GM12878 (cell line): Measurements from ENCODE around the gene SSTR1. TPM values are rescaled to one million over a fixed set of nuclear protein-coding genes. Genes with fewer than 3 reads are reported as not detected.

Experiments used
- POLR2AphosphoS5 ChIP-seq: IDR thresholded peaks from 2 replicates; pipeline ENCODE4 v1.6.1; 2011; ENCODE audit warnings: mild to moderate bottlenecking, low read length, inconsistent platforms
- RAD51 ChIP-seq: fragments of 450-650 bp; IDR thresholded peaks from 2 replicates; pipeline ENCODE4 v1.6.1; 2016; ENCODE audit warnings: moderate library complexity, mild to moderate bottlenecking, inconsistent platforms
- polyA plus RNA-seq, 11 experiments: library from polyadenylated mRNA; depleted of rRNA in 4 of 11; unstranded in 6 of 11; stranded (reverse) in 5 of 11; fragments of >200 nt; fragmentation: Nextera tagmentation in 4 of 11; fragmentation: Illumina TruSeq in 1 of 11; extraction: Ambion mirVana in 4 of 11; extraction: Trizol in 1 of 11; gene quantifications; 1 replicate in 1 of 11; 2 replicates in 10 of 11; pipeline versions ENCODE4 v1.2.1 to v1.2.3, GENCODE V29; 2011 to 2016; ENCODE audit warnings: inconsistent platforms in 2 of 11, missing spikeins in 2 of 11, low read depth in 1 of 11
- total RNA-seq, 4 experiments: library from RNA; depleted of rRNA in 3 of 4; stranded (reverse); fragments of >200 nt in 3 of 4; fragmentation: Illumina TruSeq in 1 of 4; extraction: Trizol in 1 of 4; gene quantifications; 2 replicates each; pipeline versions ENCODE4 v1.2.1 to v1.2.3, GENCODE V29; 2013 to 2021
- TF ChIP-seq, protein P1 (sequence below): fragments of 450-650 bp; formaldehyde crosslinking; IDR thresholded peaks from 2 replicates; pipeline ENCODE4 v1.4.0; 2022; ENCODE audit warnings: mild to moderate bottlenecking, moderate library complexity
- TF ChIP-seq, protein P2 (sequence below): fragments of 150-350 bp; IDR thresholded peaks from 2 replicates; pipeline ENCODE4 v1.6.1; 2016; ENCODE audit warnings: low read depth, low read length
- TF ChIP-seq, protein P3 (sequence below): fragments of 450-650 bp; IDR thresholded peaks from 2 replicates; pipeline ENCODE4 v1.6.1; 2017; ENCODE audit warnings: low read depth, mild to moderate bottlenecking, moderate library complexity

The SSTR1 gene
- total and polyA plus RNA-seq, 10 of the 15 experiments (the other 5 are each of a cell fraction or from before 2014, with no cell fraction given): 0.01 to 0.05 TPM; not detected in 8

DNA sequence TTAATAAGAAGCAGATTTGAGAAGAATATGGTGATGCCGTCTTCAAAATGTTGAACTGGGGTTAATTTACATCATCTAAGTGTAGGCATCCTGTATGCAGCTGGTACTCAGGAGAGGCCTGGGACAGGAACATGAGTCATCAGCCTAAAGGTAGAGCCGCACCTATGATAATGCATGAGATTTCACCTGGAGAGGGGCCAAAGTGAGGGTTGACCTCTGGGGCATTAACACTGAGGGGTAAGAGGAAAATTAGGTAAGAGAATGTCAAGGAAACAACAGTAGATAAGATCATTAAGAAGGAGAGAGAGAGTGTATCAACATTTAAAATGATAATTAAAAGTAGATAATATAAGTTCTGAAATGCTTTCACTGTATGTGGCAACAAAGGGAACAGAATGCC, 20.2 kb upstream of the SSTR1 start (continued):
- TF ChIP-seq, protein P1, sequence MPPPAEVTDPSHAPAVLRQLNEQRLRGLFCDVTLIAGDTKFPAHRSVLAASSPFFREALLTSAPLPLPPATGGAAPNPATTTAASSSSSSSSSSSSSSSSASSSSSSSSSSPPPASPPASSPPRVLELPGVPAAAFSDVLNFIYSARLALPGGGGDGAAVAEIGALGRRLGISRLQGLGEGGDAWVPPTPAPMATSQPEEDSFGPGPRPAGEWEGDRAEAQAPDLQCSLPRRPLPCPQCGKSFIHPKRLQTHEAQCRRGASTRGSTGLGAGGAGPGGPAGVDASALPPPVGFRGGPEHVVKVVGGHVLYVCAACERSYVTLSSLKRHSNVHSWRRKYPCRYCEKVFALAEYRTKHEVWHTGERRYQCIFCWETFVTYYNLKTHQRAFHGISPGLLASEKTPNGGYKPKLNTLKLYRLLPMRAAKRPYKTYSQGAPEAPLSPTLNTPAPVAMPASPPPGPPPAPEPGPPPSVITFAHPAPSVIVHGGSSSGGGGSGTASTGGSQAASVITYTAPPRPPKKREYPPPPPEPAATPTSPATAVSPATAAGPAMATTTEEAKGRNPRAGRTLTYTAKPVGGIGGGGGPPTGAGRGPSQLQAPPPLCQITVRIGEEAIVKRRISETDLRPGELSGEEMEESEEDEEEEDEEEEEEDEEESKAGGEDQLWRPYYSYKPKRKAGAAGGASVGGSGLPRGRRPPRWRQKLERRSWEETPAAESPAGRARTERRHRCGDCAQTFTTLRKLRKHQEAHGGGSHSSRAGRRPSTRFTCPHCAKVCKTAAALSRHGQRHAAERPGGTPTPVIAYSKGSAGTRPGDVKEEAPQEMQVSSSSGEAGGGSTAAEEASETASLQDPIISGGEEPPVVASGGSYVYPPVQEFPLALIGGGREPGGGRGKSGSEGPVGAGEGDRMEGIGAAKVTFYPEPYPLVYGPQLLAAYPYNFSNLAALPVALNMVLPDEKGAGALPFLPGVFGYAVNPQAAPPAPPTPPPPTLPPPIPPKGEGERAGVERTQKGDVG: no peak
- TF ChIP-seq POLR2AphosphoS5: no peak
- TF ChIP-seq, protein P2, sequence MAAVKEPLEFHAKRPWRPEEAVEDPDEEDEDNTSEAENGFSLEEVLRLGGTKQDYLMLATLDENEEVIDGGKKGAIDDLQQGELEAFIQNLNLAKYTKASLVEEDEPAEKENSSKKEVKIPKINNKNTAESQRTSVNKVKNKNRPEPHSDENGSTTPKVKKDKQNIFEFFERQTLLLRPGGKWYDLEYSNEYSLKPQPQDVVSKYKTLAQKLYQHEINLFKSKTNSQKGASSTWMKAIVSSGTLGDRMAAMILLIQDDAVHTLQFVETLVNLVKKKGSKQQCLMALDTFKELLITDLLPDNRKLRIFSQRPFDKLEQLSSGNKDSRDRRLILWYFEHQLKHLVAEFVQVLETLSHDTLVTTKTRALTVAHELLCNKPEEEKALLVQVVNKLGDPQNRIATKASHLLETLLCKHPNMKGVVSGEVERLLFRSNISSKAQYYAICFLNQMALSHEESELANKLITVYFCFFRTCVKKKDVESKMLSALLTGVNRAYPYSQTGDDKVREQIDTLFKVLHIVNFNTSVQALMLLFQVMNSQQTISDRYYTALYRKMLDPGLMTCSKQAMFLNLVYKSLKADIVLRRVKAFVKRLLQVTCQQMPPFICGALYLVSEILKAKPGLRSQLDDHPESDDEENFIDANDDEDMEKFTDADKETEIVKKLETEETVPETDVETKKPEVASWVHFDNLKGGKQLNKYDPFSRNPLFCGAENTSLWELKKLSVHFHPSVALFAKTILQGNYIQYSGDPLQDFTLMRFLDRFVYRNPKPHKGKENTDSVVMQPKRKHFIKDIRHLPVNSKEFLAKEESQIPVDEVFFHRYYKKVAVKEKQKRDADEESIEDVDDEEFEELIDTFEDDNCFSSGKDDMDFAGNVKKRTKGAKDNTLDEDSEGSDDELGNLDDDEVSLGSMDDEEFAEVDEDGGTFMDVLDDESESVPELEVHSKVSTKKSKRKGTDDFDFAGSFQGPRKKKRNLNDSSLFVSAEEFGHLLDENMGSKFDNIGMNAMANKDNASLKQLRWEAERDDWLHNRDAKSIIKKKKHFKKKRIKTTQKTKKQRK: no peak
- TF ChIP-seq RAD51: no peak
- TF ChIP-seq, protein P3, sequence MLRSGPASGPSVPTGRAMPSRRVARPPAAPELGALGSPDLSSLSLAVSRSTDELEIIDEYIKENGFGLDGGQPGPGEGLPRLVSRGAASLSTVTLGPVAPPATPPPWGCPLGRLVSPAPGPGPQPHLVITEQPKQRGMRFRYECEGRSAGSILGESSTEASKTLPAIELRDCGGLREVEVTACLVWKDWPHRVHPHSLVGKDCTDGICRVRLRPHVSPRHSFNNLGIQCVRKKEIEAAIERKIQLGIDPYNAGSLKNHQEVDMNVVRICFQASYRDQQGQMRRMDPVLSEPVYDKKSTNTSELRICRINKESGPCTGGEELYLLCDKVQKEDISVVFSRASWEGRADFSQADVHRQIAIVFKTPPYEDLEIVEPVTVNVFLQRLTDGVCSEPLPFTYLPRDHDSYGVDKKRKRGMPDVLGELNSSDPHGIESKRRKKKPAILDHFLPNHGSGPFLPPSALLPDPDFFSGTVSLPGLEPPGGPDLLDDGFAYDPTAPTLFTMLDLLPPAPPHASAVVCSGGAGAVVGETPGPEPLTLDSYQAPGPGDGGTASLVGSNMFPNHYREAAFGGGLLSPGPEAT: no peak
